ENCODE measurements around the gene PRM1.
A peak's percentile ranks its signal among the peaks of the same experiment; 100 is the strongest.

PRM1 gene

GRCh38 chr16:11233727-11234376 is 47.3 kb downstream of the PRM1 start:
- DNase-seq = peak; percentile 48 to 63

- DNase-seq = peak; percentile 92
These were observed 48.0 kb downstream of the PRM1 start for GRCh38 chr16:11232852-11233726.

GRCh38 chr16:11232302-11232851 is 48.8 kb downstream of the PRM1 start:
- DNase-seq = no peak

GRCh38 chr16:11231367-11231970 is 49.7 kb downstream of the PRM1 start:
- no peak for DNase-seq

Data from CD4-positive, alpha-beta T cell treated with Interleukin-4 for 1 hour (primary cell).